HepG2 (cell line): ENCODE results near the gene ZMIZ2. TPM values are rescaled to one million over a fixed set of nuclear protein-coding genes. Genes with fewer than 3 reads are reported as not detected.

ENCODE experiments used
- ARID5B ChIP-seq: IDR thresholded peaks from 2 replicates; pipeline ENCODE4 v1.4.0; 2020; ENCODE audit warnings: mild to moderate bottlenecking, missing genetic modification reagents
- ATF7-NPFF ChIP-seq: sonication (generic); formaldehyde crosslinking; IDR thresholded peaks from 2 replicates; pipeline ENCODE4 v1.8.1; 2023; ENCODE audit warnings: mild to moderate bottlenecking, low read depth, missing genetic modification reagents, moderate library complexity
- CREBL2 ChIP-seq: sonication (generic); formaldehyde crosslinking; IDR thresholded peaks from 2 replicates; pipeline ENCODE4 v1.8.1; 2023; ENCODE audit warnings: missing genetic modification reagents, mild to moderate bottlenecking, borderline replicate concordance
- ELF3 ChIP-seq: IDR thresholded peaks from 2 replicates; pipeline ENCODE4 v1.6.1; 2016; ENCODE audit warnings: missing genetic modification reagents, missing compliant biosample characterization
- HOXA7 ChIP-seq: sonication (generic); formaldehyde crosslinking; IDR thresholded peaks from 2 replicates; pipeline ENCODE4 v1.8.1; 2022; ENCODE audit warnings: mild to moderate bottlenecking, missing genetic modification reagents, moderate library complexity
- JUND ChIP-seq: sonication (generic); formaldehyde crosslinking; IDR thresholded peaks from 2 replicates; pipeline ENCODE4 v1.8.0; 2022; ENCODE audit warnings: mild to moderate bottlenecking, missing genetic modification reagents
- KLF12 ChIP-seq: sonication (generic); formaldehyde crosslinking; IDR thresholded peaks from 2 replicates; pipeline ENCODE4 v1.4.0; 2020; ENCODE audit warnings: missing genetic modification reagents, borderline replicate concordance
- MLLT10 ChIP-seq: sonication (generic); formaldehyde crosslinking; IDR thresholded peaks from 2 replicates; pipeline ENCODE4 v1.4.0; 2020; ENCODE audit warnings: missing genetic modification reagents
- MTA1 ChIP-seq: sonication (generic); formaldehyde crosslinking; IDR thresholded peaks from 2 replicates; pipeline ENCODE4 v1.4.0; 2020; ENCODE audit warnings: missing genetic modification reagents, mild to moderate bottlenecking, borderline replicate concordance
- MXD3 ChIP-seq: IDR thresholded peaks from 2 replicates; pipeline ENCODE4 v1.6.1; 2016; ENCODE audit warnings: mild to moderate bottlenecking, missing biosample characterization, missing genetic modification reagents
- NCOA1 ChIP-seq: sonication (generic); formaldehyde crosslinking; IDR thresholded peaks from 2 replicates; pipeline ENCODE4 v1.9.0; 2021; ENCODE audit warnings: missing genetic modification reagents
- RBM39 ChIP-seq: fragments of 200-400 bp; formaldehyde crosslinking; IDR thresholded peaks from one replicate; pipeline ENCODE4 v1.6.1; 2018; ENCODE audit warnings: antibody characterized with exemption, mild to moderate bottlenecking, low read depth, low read length; ENCODE audit not compliant: poor library complexity, severe bottlenecking
- STAT6 ChIP-seq: sonication (generic); formaldehyde crosslinking; IDR thresholded peaks from 2 replicates; pipeline ENCODE4 v1.4.0; 2020; ENCODE audit warnings: missing genetic modification reagents, mild to moderate bottlenecking, borderline replicate concordance
- ZBTB3 ChIP-seq: sonication (generic); formaldehyde crosslinking; IDR thresholded peaks from 2 replicates; pipeline ENCODE4 v1.4.0; 2020; ENCODE audit warnings: low read depth, mild to moderate bottlenecking, moderate library complexity, missing genetic modification reagents, borderline replicate concordance
- ZFP1 ChIP-seq: IDR thresholded peaks from 2 replicates; pipeline ENCODE4 v1.6.1; 2016
- ZNF556 ChIP-seq: sonication (generic); formaldehyde crosslinking; IDR thresholded peaks from 2 replicates; pipeline ENCODE4 v1.4.0; 2020; ENCODE audit warnings: mild to moderate bottlenecking, missing genetic modification reagents, borderline replicate concordance
- ZNF563 ChIP-seq: sonication (generic); formaldehyde crosslinking; IDR thresholded peaks from 2 replicates; pipeline ENCODE4 v1.8.0; 2022; ENCODE audit warnings: mild to moderate bottlenecking, moderate library complexity, missing genetic modification reagents
- ZNF597 ChIP-seq: sonication (generic); formaldehyde crosslinking; IDR thresholded peaks from 2 replicates; pipeline ENCODE4 v1.5.0; 2020; ENCODE audit warnings: missing genetic modification reagents
- ZNF652 ChIP-seq: IDR thresholded peaks from 2 replicates; pipeline ENCODE4 v1.6.1; 2016; ENCODE audit warnings: low read depth, borderline replicate concordance
- ZSCAN31 ChIP-seq: sonication (generic); formaldehyde crosslinking; IDR thresholded peaks from 2 replicates; pipeline ENCODE4 v1.5.0; 2020; ENCODE audit warnings: low read depth, mild to moderate bottlenecking, missing genetic modification reagents
- polyA plus RNA-seq, 8 experiments: library from polyadenylated mRNA; depleted of rRNA in 3 of 8; stranded (reverse) in 7 of 8; unstranded in 1 of 8; fragments of >200 nt; fragmentation: Illumina TruSeq in 4 of 8; extraction: Trizol in 4 of 8; gene quantifications; 2 replicates each; pipeline versions ENCODE4 v1.2.1 to v1.2.3, GENCODE V29; 2011 to 2016; ENCODE audit warnings: low read depth in 4 of 8, missing spikeins in 1 of 8, mixed read lengths in 1 of 8; ENCODE audit not compliant: insufficient read depth in 1 of 8
- total RNA-seq, 5 experiments: library from RNA; depleted of rRNA; stranded (reverse); fragments of >200 nt; fragmentation: Illumina TruSeq; extraction: Trizol; gene quantifications; 2 replicates each; pipeline ENCODE4 v1.2.3, GENCODE V29; 2016; ENCODE audit warnings: low read depth in 1 of 5

ZMIZ2 gene
- total and polyA plus RNA-seq, 2 of the 13 experiments (the other 11 are each of a cell fraction or from before 2014, with no cell fraction given), result 4.9 to 7.9 TPM

GRCh38 chr7:44796504-44797328 lies 48.1 kb downstream of the ZMIZ2 start, which contains the start of gene PPIA (continued):
- TF ChIP-seq ZBTB3, result peak; percentile 70; the same call in 1 of the 2 replicates
- peak; percentile 79 for TF ChIP-seq NCOA1 (CRISPR knock-in tag)
- TF ChIP-seq ZNF597 (CRISPR knock-in tag), result no peak
- 0 out of 2 replicates have a peak, but pooled peaks have one; percentile 21 for TF ChIP-seq ARID5B
- peak; percentile 88 for TF ChIP-seq MXD3 (CRISPR knock-in tag)
- TF ChIP-seq MTA1 (CRISPR knock-in tag), result 0 out of 2 replicates have a peak, but pooled peaks have one; percentile 48
- peak; percentile 57; the same call in 1 of the 2 replicates for TF ChIP-seq ATF7-NPFF (CRISPR knock-in tag)
- peak; percentile 23 for TF ChIP-seq ELF3
- TF ChIP-seq STAT6 (CRISPR knock-in tag), result no peak
- peak; percentile 20; the same call in 1 of the 2 replicates for TF ChIP-seq ZSCAN31
- no peak for TF ChIP-seq MLLT10 (CRISPR knock-in tag)
- no peak for TF ChIP-seq ZNF652 (CRISPR knock-in tag)
- TF ChIP-seq JUND (CRISPR knock-in tag), result peak; percentile 51; the same call in 1 of the 2 replicates
- peak; percentile 96 for TF ChIP-seq RBM39
- no peak; the same call in 1 of the 2 replicates for TF ChIP-seq ZFP1 (CRISPR knock-in tag)
- TF ChIP-seq HOXA7 (CRISPR knock-in tag), result peak; percentile 55; the same call in 1 of the 2 replicates
- TF ChIP-seq CREBL2 (CRISPR knock-in tag), result 0 out of 2 replicates have a peak, but pooled peaks have one; percentile 38
- peak; percentile 23; the same call in 1 of the 2 replicates for TF ChIP-seq ZNF556 (CRISPR knock-in tag)
- TF ChIP-seq ZNF563 (CRISPR knock-in tag), result peak; percentile 59
- TF ChIP-seq KLF12 (CRISPR knock-in tag), result peak; percentile 81; the same call in 1 of the 2 replicates
